ENCODE data around the gene MRPL39. TPM values are rescaled to one million over a fixed set of nuclear protein-coding genes. Genes with fewer than 3 reads are reported as not detected.

The MRPL39 gene
- 30.1 and 32.7 TPM in 2 replicates for total RNA-seq

DNA sequence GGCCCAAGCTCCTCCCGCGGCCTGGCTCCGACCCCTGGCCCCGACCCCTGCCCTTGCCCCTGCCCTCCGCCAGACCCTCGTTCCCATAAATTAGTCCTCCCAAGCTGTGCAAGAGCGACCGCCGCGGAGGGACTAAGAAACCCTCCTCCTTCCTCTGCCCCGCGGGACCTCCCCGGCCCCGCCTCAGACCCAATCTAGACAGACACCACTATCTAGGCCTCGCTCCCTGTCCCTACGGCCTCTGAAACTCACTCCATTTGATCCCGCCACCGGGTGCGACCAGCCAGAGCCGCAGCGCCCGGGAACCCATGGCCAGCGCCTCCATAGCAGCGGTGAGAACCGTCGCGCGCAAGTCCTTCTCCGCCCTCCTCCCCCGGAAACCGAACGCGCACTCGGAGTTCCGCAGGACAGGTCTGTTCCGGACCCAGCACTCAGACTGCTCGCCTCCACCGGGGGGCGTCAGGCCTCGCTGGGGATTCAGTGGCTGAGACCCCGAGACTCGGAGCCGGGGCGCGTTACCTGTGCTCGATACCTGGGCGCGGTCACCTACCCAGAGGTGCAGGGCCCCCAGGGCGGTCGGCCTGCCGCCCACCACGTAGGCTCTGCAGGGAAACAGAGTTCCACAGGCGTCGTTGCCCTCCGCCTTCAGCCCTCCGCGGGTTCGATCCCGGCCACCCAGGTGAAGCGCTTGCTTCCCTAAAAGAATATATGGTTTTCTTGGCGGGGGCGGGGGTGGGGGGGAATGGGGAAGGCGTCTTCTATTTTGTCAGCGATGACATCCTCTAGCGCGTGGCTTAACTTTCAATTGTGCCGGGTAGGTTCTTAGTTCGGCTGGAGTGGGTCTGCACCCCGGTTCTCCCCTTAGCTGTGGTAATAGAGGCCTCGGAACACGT, at the start of gene MRPL39:
TSS of gene MRPL39 (minus strand) at position 331 of the 893 bp plus-strand sequence. CDS start at position 325, 6 bp downstream.

DNA sequence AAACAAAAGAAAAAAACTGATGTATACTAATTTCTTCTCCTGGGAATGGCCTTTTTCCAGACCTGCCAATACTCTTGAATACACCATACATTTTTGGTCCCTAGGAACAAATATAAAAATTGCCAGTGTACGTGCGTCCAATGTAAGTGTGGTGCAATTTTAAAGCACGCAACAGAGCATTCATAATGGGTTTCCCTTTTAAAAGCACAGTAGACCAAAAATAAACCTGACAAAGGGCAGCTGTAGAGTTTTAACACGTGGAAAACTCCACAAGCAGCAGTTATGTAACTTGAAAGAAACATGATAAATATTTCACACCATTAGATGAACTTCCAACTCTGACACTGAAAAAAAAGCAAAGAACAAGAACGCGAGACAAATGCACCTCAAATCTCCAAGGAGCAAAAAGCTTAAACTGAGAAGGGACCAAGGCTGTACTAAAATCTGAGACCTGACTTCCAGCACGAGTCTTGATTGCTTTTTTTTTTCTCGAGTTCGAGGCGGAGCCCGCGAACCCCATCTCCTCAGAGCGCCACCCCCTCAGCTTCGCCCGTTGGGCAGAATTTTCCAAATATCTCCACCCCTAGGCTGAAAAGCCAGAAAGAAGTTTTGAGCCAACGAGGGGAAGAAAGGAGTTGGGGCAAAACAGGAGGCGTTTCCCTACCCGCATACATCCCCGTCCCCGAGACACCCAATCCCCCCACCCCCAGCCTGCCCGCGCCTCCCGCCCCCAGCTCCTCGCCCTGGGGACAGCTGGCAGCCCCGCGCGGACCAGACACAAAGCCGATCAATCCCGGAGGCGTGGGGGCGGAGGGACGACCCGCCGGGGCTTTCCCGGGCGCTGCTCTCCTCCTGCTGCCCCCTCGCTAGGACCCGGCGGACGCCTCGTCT, 31.6 kb upstream of the MRPL39 start, which contains the start of gene JAM2:
TSS of gene JAM2 (plus strand) at position 599 of the 891 bp plus-strand sequence. CDS start 564 bp downstream, outside the sequence.

Other genes with a start within 250 kb of the MRPL39 start
- gene JAM2, start 31.8 kb upstream of the MRPL39 start, total RNA-seq = 0.33 and 1.8 TPM in 2 replicates
- gene ATP5PF, start 127.4 kb upstream of the MRPL39 start, total RNA-seq = 47.4 and 51.0 TPM in 2 replicates
- 24.8 and 28.4 TPM in 2 replicates for gene GABPA, start 127.5 kb upstream of the MRPL39 start, total RNA-seq